Measurements from ENCODE around the gene CAPN12. TPM values are rescaled to one million over a fixed set of nuclear protein-coding genes. Genes with fewer than 3 reads are reported as not detected.

CAPN12 gene
- total and polyA plus RNA-seq, 7 experiments from 2014 or later = 0.84 to 5.1 (median 2.6) TPM; not detected in 1

DNA sequence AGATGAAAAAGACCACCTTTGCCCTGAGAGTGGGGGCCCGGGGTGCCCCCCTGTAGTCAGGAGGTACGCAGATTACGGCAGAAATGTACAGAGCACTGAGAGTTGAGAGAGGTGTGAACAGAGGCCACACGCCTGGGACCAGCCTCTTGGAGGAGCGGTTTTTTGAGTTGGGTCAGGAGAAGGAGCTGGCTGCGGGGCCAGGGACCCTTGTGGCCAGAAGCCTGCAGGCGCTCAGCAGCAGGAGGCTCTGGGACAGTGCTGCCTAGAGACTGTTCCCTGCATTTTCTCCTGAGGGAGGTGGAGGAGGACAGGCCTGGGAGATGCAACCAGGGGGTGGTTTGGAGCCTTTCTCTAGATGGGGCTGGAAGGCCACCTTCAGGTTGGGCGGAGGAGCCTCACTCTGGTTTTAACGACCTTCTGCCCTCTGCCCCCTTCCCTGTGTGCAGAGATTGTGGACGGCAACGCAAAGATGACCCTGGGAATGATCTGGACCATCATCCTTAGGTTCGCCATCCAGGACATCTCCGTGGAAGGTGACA lies 39.7 kb downstream of the CAPN12 start:
- Mint-ChIP-seq H3K4me3 (no peak overlapping the region), H3K27ac (no peak overlapping the region), H3K4me1 (no peaks in the 10 kb centered on the region), H3K27me3 (no peaks in the 10 kb centered on the region), H3K36me3 (peaks cover 0 to 39% (median 5%) of the 10 kb centered on the region in 5 donors), H3K9me3 (peaks cover 0 to 2% (median 0%) of the 10 kb centered on the region in 11 donors)
- no peak for DNase-seq
- no peaks in the 10 kb centered on the region for H3K4me1 ChIP-seq (ENCODE audit: control insufficient read depth in 2 of 2, insufficient read depth in 2 of 2, low read length in 2 of 2)
- ChIA-PET POLR2A (no interaction called here), CTCF (no interaction called here)
- no peak overlapping the region for H3K4me3 ChIP-seq (ENCODE audit: low read length)
- H3K9me3 ChIP-seq (ENCODE audit: control insufficient read depth in 2 of 3, low read length in 3 of 3) = no peaks in the 10 kb centered on the region
- peaks cover 3 to 66% (median 23%) of the 10 kb centered on the region in 3 experiments for H3K36me3 ChIP-seq (ENCODE audit: control insufficient read depth in 2 of 3, insufficient read depth in 3 of 3, low read length in 3 of 3)
- H3K27ac ChIP-seq (ENCODE audit: low read depth, low read length) = no peak overlapping the region
- ATAC-seq = no peak
- intact Hi-C loops (cut with micrococcal nuclease) = loop anchor here in 1 of 2 donors (2.0 kb wide), 1 partner anchor 68 kb away; no protein-coding TSS in a partner anchor
- H3K27me3 ChIP-seq (ENCODE audit: control insufficient read depth in 2 of 2, insufficient read depth in 2 of 2, low read length in 2 of 2) = no peaks in the 10 kb centered on the region

GRCh38 chr19:38703509-38703908 lies 40.8 kb downstream of the CAPN12 start:
- peaks cover 0 to 9% (median 0%) of the 10 kb centered on the region in 7 donors for H3K4me1 Mint-ChIP-seq
- peaks cover 0 to 2% (median 0%) of the 10 kb centered on the region in 11 donors for H3K9me3 Mint-ChIP-seq
- no peak for DNase-seq
- H3K36me3 ChIP-seq (ENCODE audit: control insufficient read depth in 2 of 3, insufficient read depth in 3 of 3, low read length in 3 of 3) = peaks cover 3 to 56% (median 16%) of the 10 kb centered on the region in 3 experiments
- intact Hi-C loops (cut with micrococcal nuclease) = no loop called here
- ChIA-PET POLR2A (no interaction called here), CTCF (interaction anchor here (0.6 kb wide), 1 partner anchor 23 kb away, joined by 4 read pairs; no protein-coding TSS in a partner anchor)
- peaks cover 0 to 4% of the 10 kb centered on the region in 2 donors for H3K4me1 ChIP-seq (ENCODE audit: control insufficient read depth in 2 of 2, insufficient read depth in 2 of 2, low read length in 2 of 2)
- H3K27ac ChIP-seq (ENCODE audit: low read depth, low read length) = no peak overlapping the region
- H3K9me3 ChIP-seq (ENCODE audit: control insufficient read depth in 2 of 3, low read length in 3 of 3) = no peaks in the 10 kb centered on the region
- no peaks in the 10 kb centered on the region for H3K27me3 ChIP-seq (ENCODE audit: control insufficient read depth in 2 of 2, insufficient read depth in 2 of 2, low read length in 2 of 2)
- no peaks in the 10 kb centered on the region for H3K27me3 Mint-ChIP-seq
- peaks cover 0 to 35% (median 5%) of the 10 kb centered on the region in 5 donors for H3K36me3 Mint-ChIP-seq
- no peak overlapping the region for H3K4me3 Mint-ChIP-seq
- ATAC-seq = no peak
- H3K27ac Mint-ChIP-seq = no peak overlapping the region
- no peak overlapping the region for H3K4me3 ChIP-seq (ENCODE audit: low read length)

- no peak overlapping the region for H3K27ac Mint-ChIP-seq
Observed at GRCh38 chr19:38702278-38702677, 42.0 kb downstream of the CAPN12 start.

GRCh38 chr19:38701455-38702063 lies 42.7 kb downstream of the CAPN12 start:
- no peak for ATAC-seq
- ChIA-PET POLR2A (no interaction called here), CTCF (interaction anchor here (0.6 kb wide), 1 partner anchor 852 kb away, joined by 3 read pairs; no protein-coding TSS in a partner anchor)
- no peaks in the 10 kb centered on the region for H3K27me3 ChIP-seq (ENCODE audit: control insufficient read depth in 2 of 2, insufficient read depth in 2 of 2, low read length in 2 of 2)
- H3K36me3 ChIP-seq (ENCODE audit: control insufficient read depth in 2 of 3, insufficient read depth in 3 of 3, low read length in 3 of 3) = peaks cover 0 to 38% (median 7%) of the 10 kb centered on the region in 3 experiments
- Mint-ChIP-seq H3K4me1 (peaks cover 0 to 24% (median 0%) of the 10 kb centered on the region in 7 donors), H3K9me3 (peaks cover 0 to under 1% (median 0%) of the 10 kb centered on the region in 11 donors), H3K27me3 (no peaks in the 10 kb centered on the region), H3K27ac (no peak overlapping the region), H3K4me3 (no peak overlapping the region), H3K36me3 (peaks cover 0 to 28% (median 5%) of the 10 kb centered on the region in 5 donors)
- peaks cover 0 to 15% of the 10 kb centered on the region in 2 donors for H3K4me1 ChIP-seq (ENCODE audit: control insufficient read depth in 2 of 2, insufficient read depth in 2 of 2, low read length in 2 of 2)
- no peaks in the 10 kb centered on the region for H3K9me3 ChIP-seq (ENCODE audit: control insufficient read depth in 2 of 3, low read length in 3 of 3)
- no peak overlapping the region for H3K27ac ChIP-seq (ENCODE audit: low read depth, low read length)
- intact Hi-C loops (cut with micrococcal nuclease) = no loop called here
- no peak overlapping the region for H3K4me3 ChIP-seq (ENCODE audit: low read length)
- no peak for DNase-seq

More at GRCh38 chr19:38702278-38702677, 42.0 kb downstream of the CAPN12 start:
- Mint-ChIP-seq H3K4me3 (no peak overlapping the region), H3K4me1 (peaks cover 0 to 18% (median 0%) of the 10 kb centered on the region in 7 donors), H3K36me3 (peaks cover 0 to 30% (median 5%) of the 10 kb centered on the region in 5 donors), H3K27me3 (no peaks in the 10 kb centered on the region), H3K9me3 (peaks cover 0 to 2% (median 0%) of the 10 kb centered on the region in 11 donors)
- ChIA-PET POLR2A (no interaction called here), CTCF (interaction anchor here (0.6 kb wide), 1 partner anchor 851 kb away, joined by 3 read pairs; no protein-coding TSS in a partner anchor)
- Histone ChIP-seq H3K27me3 (ENCODE audit: control insufficient read depth in 2 of 2, insufficient read depth in 2 of 2, low read length in 2 of 2) (no peaks in the 10 kb centered on the region), H3K9me3 (ENCODE audit: control insufficient read depth in 2 of 3, low read length in 3 of 3) (no peaks in the 10 kb centered on the region), H3K36me3 (ENCODE audit: control insufficient read depth in 2 of 3, insufficient read depth in 3 of 3, low read length in 3 of 3) (peaks cover 0 to 43% (median 7%) of the 10 kb centered on the region in 3 experiments), H3K4me3 (ENCODE audit: low read length) (no peak overlapping the region), H3K4me1 (ENCODE audit: control insufficient read depth in 2 of 2, insufficient read depth in 2 of 2, low read length in 2 of 2) (peaks cover 0 to 15% of the 10 kb centered on the region in 2 donors), H3K27ac (ENCODE audit: low read depth, low read length) (no peak overlapping the region)
- ATAC-seq = no peak
- DNase-seq = no peak
- intact Hi-C loops (cut with micrococcal nuclease) = no loop called here

- H3K27ac Mint-ChIP-seq = no peak overlapping the region
- ATAC-seq = no peak
- intact Hi-C loops (cut with micrococcal nuclease) = no loop called here
Observed at GRCh38 chr19:38700902-38701454, 43.3 kb downstream of the CAPN12 start.

DNA sequence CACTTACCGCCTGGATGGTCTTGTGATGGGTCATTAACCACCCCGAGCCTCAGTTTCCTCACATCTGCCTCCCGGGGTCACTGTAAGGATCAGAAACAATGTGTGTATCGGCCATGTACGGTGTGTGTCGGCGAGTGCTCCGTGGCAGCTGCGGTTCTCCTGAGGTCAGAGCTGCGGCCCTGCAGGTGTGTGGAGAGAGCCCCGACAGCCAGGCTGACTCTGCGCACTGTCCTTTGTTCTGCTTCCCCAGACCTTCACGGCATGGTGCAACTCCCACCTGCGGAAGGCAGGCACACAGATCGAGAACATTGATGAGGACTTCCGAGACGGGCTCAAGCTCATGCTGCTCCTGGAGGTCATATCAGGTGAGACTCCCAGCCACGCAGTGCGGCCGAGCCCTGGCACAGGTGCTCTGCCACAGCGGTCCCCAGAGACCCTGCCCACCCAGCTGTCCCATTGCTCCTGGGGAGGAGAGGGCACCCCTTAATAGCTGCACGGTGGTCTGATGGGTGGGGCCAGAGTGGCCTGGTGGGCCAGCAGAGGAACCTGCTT lies 43.8 kb downstream of the CAPN12 start:
- H3K9me3 ChIP-seq (ENCODE audit: control insufficient read depth in 2 of 3, low read length in 3 of 3) = no peaks in the 10 kb centered on the region
- H3K27me3 ChIP-seq (ENCODE audit: control insufficient read depth in 2 of 2, insufficient read depth in 2 of 2, low read length in 2 of 2) = no peaks in the 10 kb centered on the region
- Mint-ChIP-seq H3K36me3 (peaks cover 0 to 20% (median 5%) of the 10 kb centered on the region in 5 donors), H3K4me3 (no peak overlapping the region), H3K27ac (no peak overlapping the region), H3K27me3 (no peaks in the 10 kb centered on the region), H3K9me3 (no peaks in the 10 kb centered on the region), H3K4me1 (peaks cover 0 to 32% (median 0%) of the 10 kb centered on the region in 7 donors)
- H3K36me3 ChIP-seq (ENCODE audit: control insufficient read depth in 2 of 3, insufficient read depth in 3 of 3, low read length in 3 of 3) = peaks cover 0 to 29% (median 2%) of the 10 kb centered on the region in 3 experiments
- peaks cover 0 to 24% of the 10 kb centered on the region in 2 donors for H3K4me1 ChIP-seq (ENCODE audit: control insufficient read depth in 2 of 2, insufficient read depth in 2 of 2, low read length in 2 of 2)
- no peak overlapping the region for H3K4me3 ChIP-seq (ENCODE audit: low read length)
- ChIA-PET CTCF (no interaction called here), POLR2A (interaction anchor here (0.5 kb wide), 1 partner anchor 59 kb away, joined by 5 read pairs; no protein-coding TSS in a partner anchor)
- DNase-seq (no peak), ATAC-seq (no peak)
- intact Hi-C loops (cut with micrococcal nuclease) = no loop called here
- H3K27ac ChIP-seq (ENCODE audit: low read depth, low read length) = no peak overlapping the region

More at GRCh38 chr19:38700902-38701454, 43.3 kb downstream of the CAPN12 start:
- ChIA-PET CTCF (no interaction called here), POLR2A (no interaction called here)
- Mint-ChIP-seq H3K9me3 (no peaks in the 10 kb centered on the region), H3K4me3 (no peak overlapping the region), H3K27me3 (no peaks in the 10 kb centered on the region), H3K4me1 (peaks cover 0 to 28% (median 0%) of the 10 kb centered on the region in 7 donors), H3K36me3 (peaks cover 0 to 23% (median 5%) of the 10 kb centered on the region in 5 donors)
- no peaks in the 10 kb centered on the region for H3K9me3 ChIP-seq (ENCODE audit: control insufficient read depth in 2 of 3, low read length in 3 of 3)
- H3K4me3 ChIP-seq (ENCODE audit: low read length) = no peak overlapping the region
- no peaks in the 10 kb centered on the region for H3K27me3 ChIP-seq (ENCODE audit: control insufficient read depth in 2 of 2, insufficient read depth in 2 of 2, low read length in 2 of 2)
- DNase-seq = no peak
- H3K27ac ChIP-seq (ENCODE audit: low read depth, low read length) = no peak overlapping the region
- H3K36me3 ChIP-seq (ENCODE audit: control insufficient read depth in 2 of 3, insufficient read depth in 3 of 3, low read length in 3 of 3) = peaks cover 0 to 35% (median 7%) of the 10 kb centered on the region in 3 experiments
- H3K4me1 ChIP-seq (ENCODE audit: control insufficient read depth in 2 of 2, insufficient read depth in 2 of 2, low read length in 2 of 2) = peaks cover 0 to 18% of the 10 kb centered on the region in 2 donors

Measured in naive thymus-derived CD4-positive, alpha-beta T cell (primary cell).